WTC11 (cell line): ENCODE measurements around the gene LYRM2.

ENCODE experiments used
- ATF3 ChIP-seq: sonication (generic); formaldehyde crosslinking; conservative IDR thresholded peaks from 2 replicates; pipeline ENCODE4 v1.8.1; 2022; ENCODE audit warnings: mild to moderate bottlenecking, missing genetic modification reagents
- CBFB ChIP-seq: sonication (generic); formaldehyde crosslinking; IDR thresholded peaks from 2 replicates; pipeline ENCODE4 v1.8.1; 2022; ENCODE audit warnings: mild to moderate bottlenecking, low read depth, missing genetic modification reagents
- E2F5 ChIP-seq: sonication (generic); formaldehyde crosslinking; IDR thresholded peaks from 2 replicates; pipeline ENCODE4 v1.8.1; 2022; ENCODE audit warnings: mild to moderate bottlenecking, moderate library complexity, missing genetic modification reagents
- JUN ChIP-seq: sonication (generic); formaldehyde crosslinking; IDR thresholded peaks from 2 replicates; pipeline ENCODE4 v1.8.0; 2023; ENCODE audit warnings: mild to moderate bottlenecking, missing genetic modification reagents
- KAT7 ChIP-seq: sonication (generic); formaldehyde crosslinking; IDR thresholded peaks from 2 replicates; pipeline ENCODE4 v1.8.1; 2023; ENCODE audit warnings: missing genetic modification reagents, mild to moderate bottlenecking, borderline replicate concordance
- PREB ChIP-seq: sonication (generic); formaldehyde crosslinking; IDR thresholded peaks from 2 replicates; pipeline ENCODE4 v1.8.1; 2022; ENCODE audit warnings: mild to moderate bottlenecking, missing genetic modification reagents, moderate library complexity, borderline replicate concordance
- RELA ChIP-seq: sonication (generic); formaldehyde crosslinking; IDR thresholded peaks from 2 replicates; pipeline ENCODE4 v1.8.1; 2022; ENCODE audit warnings: missing genetic modification reagents, mild to moderate bottlenecking, borderline replicate concordance
- SMAD4 ChIP-seq: sonication (generic); formaldehyde crosslinking; IDR thresholded peaks from 2 replicates; pipeline ENCODE4 v1.8.0; 2022; ENCODE audit warnings: mild to moderate bottlenecking, missing genetic modification reagents
- TF ChIP-seq, protein P1 (sequence below): fragments of 200-600 bp; IDR thresholded peaks from 2 replicates; pipeline ENCODE4 v1.8.0; 2022; ENCODE audit warnings: antibody characterized with exemption

GRCh38 chr6:89590133-89590532 lies 48.4 kb downstream of the LYRM2 start:
- TF ChIP-seq KAT7 (CRISPR knock-in tag) (no peak), ATF3 (CRISPR knock-in tag) (no peak), SMAD4 (CRISPR knock-in tag) (no peak), E2F5 (CRISPR knock-in tag) (no peak), JUN (CRISPR knock-in tag) (no peak), RELA (CRISPR knock-in tag) (no peak), CBFB (no peak), PREB (CRISPR knock-in tag) (no peak)
- TF ChIP-seq, protein P1, sequence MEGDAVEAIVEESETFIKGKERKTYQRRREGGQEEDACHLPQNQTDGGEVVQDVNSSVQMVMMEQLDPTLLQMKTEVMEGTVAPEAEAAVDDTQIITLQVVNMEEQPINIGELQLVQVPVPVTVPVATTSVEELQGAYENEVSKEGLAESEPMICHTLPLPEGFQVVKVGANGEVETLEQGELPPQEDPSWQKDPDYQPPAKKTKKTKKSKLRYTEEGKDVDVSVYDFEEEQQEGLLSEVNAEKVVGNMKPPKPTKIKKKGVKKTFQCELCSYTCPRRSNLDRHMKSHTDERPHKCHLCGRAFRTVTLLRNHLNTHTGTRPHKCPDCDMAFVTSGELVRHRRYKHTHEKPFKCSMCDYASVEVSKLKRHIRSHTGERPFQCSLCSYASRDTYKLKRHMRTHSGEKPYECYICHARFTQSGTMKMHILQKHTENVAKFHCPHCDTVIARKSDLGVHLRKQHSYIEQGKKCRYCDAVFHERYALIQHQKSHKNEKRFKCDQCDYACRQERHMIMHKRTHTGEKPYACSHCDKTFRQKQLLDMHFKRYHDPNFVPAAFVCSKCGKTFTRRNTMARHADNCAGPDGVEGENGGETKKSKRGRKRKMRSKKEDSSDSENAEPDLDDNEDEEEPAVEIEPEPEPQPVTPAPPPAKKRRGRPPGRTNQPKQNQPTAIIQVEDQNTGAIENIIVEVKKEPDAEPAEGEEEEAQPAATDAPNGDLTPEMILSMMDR: no peak
